Brain microvascular endothelial cell (primary cell): ENCODE data around the gene CYTH4.

Experiments used
- DNase-seq: peaks from one replicate; pipeline ENCODE4 v3.0.0-alpha.2; 2020
- H3K27ac ChIP-seq: fragments of 250-450 bp; sonication (Bioruptor Pico); 2 replicates; pipeline ENCODE4 v1.5.1; 2020; ENCODE audit warnings: mild to moderate bottlenecking, moderate library complexity
- H3K27me3 ChIP-seq: fragments of 250-450 bp; sonication (Bioruptor Pico); replicated peaks from 2 replicates; pipeline ENCODE4 v1.5.1; 2020; ENCODE audit warnings: mild to moderate bottlenecking
- H3K36me3 ChIP-seq: fragments of 250-450 bp; sonication (Bioruptor Pico); replicated peaks from 2 replicates; pipeline ENCODE4 v1.5.1; 2020; ENCODE audit warnings: mild to moderate bottlenecking
- H3K4me3 ChIP-seq: 2 replicates; pipeline ENCODE4 v1.5.1; 2011; ENCODE audit warnings: low read depth, mild to moderate bottlenecking, control low read depth, low read length, moderate library complexity
- in situ Hi-C: cut with HindIII; loops from 2 replicates; pipeline ENCODE4 v1.10.0; 2017; ENCODE audit warnings: low sequenced_read_pairs, low pct_ligation_motif_present
- TF ChIP-seq, protein P1 (sequence below): IDR thresholded peaks from 2 replicates; pipeline ENCODE4 v1.5.1; 2011; ENCODE audit warnings: low read depth, mild to moderate bottlenecking, moderate library complexity, low read length, control low read depth, inconsistent platforms; ENCODE audit errors: missing control alignments

Gene CYTH4

DNA sequence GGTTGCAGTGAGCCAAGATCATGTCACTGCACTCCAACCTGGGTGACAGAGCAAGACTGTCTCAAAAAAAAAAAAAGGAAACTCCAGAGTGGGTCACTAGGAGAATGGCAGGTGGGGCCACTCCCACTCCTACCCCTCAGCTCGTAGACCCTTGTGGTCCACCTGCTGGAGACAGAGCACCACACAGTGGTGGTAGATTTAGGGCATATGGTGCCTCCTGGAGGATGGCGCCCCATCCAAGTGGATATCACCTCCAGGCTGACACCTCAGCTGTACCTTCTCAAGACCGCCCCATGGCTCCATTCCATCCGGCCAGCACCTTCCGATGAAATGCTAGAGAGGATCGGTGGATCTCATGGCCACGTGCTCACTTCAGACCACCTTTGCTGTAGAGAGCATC lies 6.2 kb downstream of the CYTH4 start:
- H3K4me3 ChIP-seq = no peak overlapping the region
- no peak for DNase-seq
- TF ChIP-seq, protein P1, sequence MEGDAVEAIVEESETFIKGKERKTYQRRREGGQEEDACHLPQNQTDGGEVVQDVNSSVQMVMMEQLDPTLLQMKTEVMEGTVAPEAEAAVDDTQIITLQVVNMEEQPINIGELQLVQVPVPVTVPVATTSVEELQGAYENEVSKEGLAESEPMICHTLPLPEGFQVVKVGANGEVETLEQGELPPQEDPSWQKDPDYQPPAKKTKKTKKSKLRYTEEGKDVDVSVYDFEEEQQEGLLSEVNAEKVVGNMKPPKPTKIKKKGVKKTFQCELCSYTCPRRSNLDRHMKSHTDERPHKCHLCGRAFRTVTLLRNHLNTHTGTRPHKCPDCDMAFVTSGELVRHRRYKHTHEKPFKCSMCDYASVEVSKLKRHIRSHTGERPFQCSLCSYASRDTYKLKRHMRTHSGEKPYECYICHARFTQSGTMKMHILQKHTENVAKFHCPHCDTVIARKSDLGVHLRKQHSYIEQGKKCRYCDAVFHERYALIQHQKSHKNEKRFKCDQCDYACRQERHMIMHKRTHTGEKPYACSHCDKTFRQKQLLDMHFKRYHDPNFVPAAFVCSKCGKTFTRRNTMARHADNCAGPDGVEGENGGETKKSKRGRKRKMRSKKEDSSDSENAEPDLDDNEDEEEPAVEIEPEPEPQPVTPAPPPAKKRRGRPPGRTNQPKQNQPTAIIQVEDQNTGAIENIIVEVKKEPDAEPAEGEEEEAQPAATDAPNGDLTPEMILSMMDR = no peak
- no peaks in the 10 kb centered on the region for H3K27me3 ChIP-seq
- in situ Hi-C loops = no loop called here
- H3K36me3 ChIP-seq = no peaks in the 10 kb centered on the region
- no peak overlapping the region for H3K27ac ChIP-seq

- DNase-seq = no peak
- Histone ChIP-seq H3K4me3 (no peak overlapping the region), H3K36me3 (no peaks in the 10 kb centered on the region), H3K27ac (no peak overlapping the region), H3K27me3 (no peaks in the 10 kb centered on the region)
- in situ Hi-C loops = no loop called here
- TF ChIP-seq, protein P1 = no peak
Observed at GRCh38 chr22:37289156-37289735, 6.9 kb downstream of the CYTH4 start.

DNA sequence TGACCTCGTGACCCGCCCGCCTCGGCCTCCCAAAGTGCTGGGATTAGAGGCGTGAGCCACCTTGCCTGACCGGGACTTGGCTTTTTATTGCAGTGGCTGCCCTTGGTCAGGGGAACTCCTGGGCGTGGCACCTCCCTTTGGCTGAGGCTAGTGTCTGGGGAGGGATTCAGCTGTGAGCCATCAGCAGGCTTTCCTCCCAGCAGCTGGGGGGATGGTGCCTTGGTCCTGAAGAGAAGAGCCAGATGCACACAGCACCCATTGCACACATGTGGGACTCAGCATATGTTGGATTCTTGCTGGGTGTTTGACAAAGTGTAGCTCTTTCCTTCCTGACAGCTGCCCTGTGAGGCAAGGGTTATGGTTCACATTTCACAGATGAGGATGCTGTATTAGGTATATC lies 8.4 kb downstream of the CYTH4 start:
- no peak for DNase-seq
- Histone ChIP-seq H3K27ac (no peak overlapping the region), H3K36me3 (no peaks in the 10 kb centered on the region), H3K4me3 (no peak overlapping the region), H3K27me3 (no peaks in the 10 kb centered on the region)
- TF ChIP-seq, protein P1 = no peak
- in situ Hi-C loops = no loop called here

- in situ Hi-C loops = no loop called here
- Histone ChIP-seq H3K27me3 (no peaks in the 10 kb centered on the region), H3K27ac (no peak overlapping the region), H3K36me3 (no peaks in the 10 kb centered on the region), H3K4me3 (no peak overlapping the region)
- TF ChIP-seq, protein P1 = no peak
- DNase-seq = no peak
Observed at GRCh38 chr22:37291559-37292298, 9.4 kb downstream of the CYTH4 start.

GRCh38 chr22:37292641-37293040 lies 10.3 kb downstream of the CYTH4 start:
- TF ChIP-seq, protein P1 = no peak
- H3K27ac ChIP-seq = no peak overlapping the region
- H3K27me3 ChIP-seq = no peaks in the 10 kb centered on the region
- no peak overlapping the region for H3K4me3 ChIP-seq
- H3K36me3 ChIP-seq = no peaks in the 10 kb centered on the region
- DNase-seq = no peak
- in situ Hi-C loops = no loop called here

- H3K36me3 ChIP-seq = no peaks in the 10 kb centered on the region
- no peaks in the 10 kb centered on the region for H3K27me3 ChIP-seq
- H3K4me3 ChIP-seq = no peak overlapping the region
- H3K27ac ChIP-seq = no peak overlapping the region
- TF ChIP-seq, protein P1 = no peak
- no peak for DNase-seq
- in situ Hi-C loops = no loop called here
Observed at GRCh38 chr22:37293172-37293571, 10.9 kb downstream of the CYTH4 start.
